ENCODE results near the gene PDE6C.

PDE6C gene

GRCh38 chr10:93573924-93574323 lies 38.4 kb upstream of the PDE6C start:
- no peak for TF ChIP-seq ISL1 (CRISPR knock-in tag; IDR thresholded peaks at IDR 0.05)
- TF ChIP-seq CSDC2 (CRISPR knock-in tag; IDR thresholded peaks at IDR 0.05) = no peak
- no peak for TF ChIP-seq GLIS3 (CRISPR knock-in tag; IDR thresholded peaks at IDR 0.05)
- TF ChIP-seq RARB (CRISPR knock-in tag; IDR thresholded peaks at IDR 0.05) = no peak
- TF ChIP-seq ARNTL (CRISPR knock-in tag; IDR thresholded peaks at IDR 0.05; ENCODE audit: borderline replicate concordance, low read depth) = no peak
- TF ChIP-seq PATZ1 (CRISPR knock-in tag; IDR thresholded peaks at IDR 0.05; ENCODE audit: borderline replicate concordance) = no peak
- no peak for TF ChIP-seq ZC3H10 (CRISPR knock-in tag; IDR thresholded peaks at IDR 0.05)
- no peak for ATAC-seq

- TF ChIP-seq ZC3H10 (CRISPR knock-in tag; IDR thresholded peaks at IDR 0.05) (no peak), TSHZ2 (CRISPR knock-in tag; IDR thresholded peaks at IDR 0.05) (no peak), CSDC2 (CRISPR knock-in tag; IDR thresholded peaks at IDR 0.05) (no peak)
- no peak for ATAC-seq
These were observed 35.4 kb upstream of the PDE6C start for GRCh38 chr10:93576888-93577287.

- TF ChIP-seq ZNF565 (CRISPR knock-in tag; conservative IDR thresholded peaks at IDR 0.05; ENCODE audit: low read depth) = no peak
- TF ChIP-seq PATZ1 (CRISPR knock-in tag; IDR thresholded peaks at IDR 0.05; ENCODE audit: borderline replicate concordance) = no peak
- no peak for TF ChIP-seq ISL1 (CRISPR knock-in tag; IDR thresholded peaks at IDR 0.05)
- TF ChIP-seq ZFP30 (CRISPR knock-in tag; IDR thresholded peaks at IDR 0.05) = no peak
- TF ChIP-seq CSRNP3 (CRISPR knock-in tag; IDR thresholded peaks at IDR 0.05) = no peak
- TF ChIP-seq CREB5 (CRISPR knock-in tag; IDR thresholded peaks at IDR 0.05; ENCODE audit: low read depth) = no peak
- no peak for TF ChIP-seq SNAI2 (CRISPR knock-in tag; IDR thresholded peaks at IDR 0.05)
- no peak for TF ChIP-seq PPARA (CRISPR knock-in tag; IDR thresholded peaks at IDR 0.05; ENCODE audit: borderline replicate concordance)
- no peak for TF ChIP-seq GLIS3 (CRISPR knock-in tag; IDR thresholded peaks at IDR 0.05)
- TF ChIP-seq RARB (CRISPR knock-in tag; IDR thresholded peaks at IDR 0.05) = no peak
- no peak for TF ChIP-seq ZFP3 (CRISPR knock-in tag; IDR thresholded peaks at IDR 0.05)
- no peak for ATAC-seq
These were observed 34.8 kb upstream of the PDE6C start for GRCh38 chr10:93577565-93577964.

GRCh38 chr10:93579089-93579488 lies 33.2 kb upstream of the PDE6C start:
- ATAC-seq = no peak
- TF ChIP-seq CREB5 (CRISPR knock-in tag; IDR thresholded peaks at IDR 0.05; ENCODE audit: low read depth) (no peak), BACH2 (CRISPR knock-in tag; IDR thresholded peaks at IDR 0.05; ENCODE audit: borderline replicate concordance) (no peak), ZFP30 (CRISPR knock-in tag; IDR thresholded peaks at IDR 0.05) (no peak), ISL1 (CRISPR knock-in tag; IDR thresholded peaks at IDR 0.05) (no peak), GLIS3 (CRISPR knock-in tag; IDR thresholded peaks at IDR 0.05) (no peak), CSRNP3 (CRISPR knock-in tag; IDR thresholded peaks at IDR 0.05) (no peak)
